ENCODE results near the gene KCNQ2. TPM values are rescaled to one million over a fixed set of nuclear protein-coding genes. Genes with fewer than 3 reads are reported as not detected.

Gene KCNQ2
- total RNA-seq, 2 donors from 2014 or later, result 0.19 to 0.27 TPM

DNA sequence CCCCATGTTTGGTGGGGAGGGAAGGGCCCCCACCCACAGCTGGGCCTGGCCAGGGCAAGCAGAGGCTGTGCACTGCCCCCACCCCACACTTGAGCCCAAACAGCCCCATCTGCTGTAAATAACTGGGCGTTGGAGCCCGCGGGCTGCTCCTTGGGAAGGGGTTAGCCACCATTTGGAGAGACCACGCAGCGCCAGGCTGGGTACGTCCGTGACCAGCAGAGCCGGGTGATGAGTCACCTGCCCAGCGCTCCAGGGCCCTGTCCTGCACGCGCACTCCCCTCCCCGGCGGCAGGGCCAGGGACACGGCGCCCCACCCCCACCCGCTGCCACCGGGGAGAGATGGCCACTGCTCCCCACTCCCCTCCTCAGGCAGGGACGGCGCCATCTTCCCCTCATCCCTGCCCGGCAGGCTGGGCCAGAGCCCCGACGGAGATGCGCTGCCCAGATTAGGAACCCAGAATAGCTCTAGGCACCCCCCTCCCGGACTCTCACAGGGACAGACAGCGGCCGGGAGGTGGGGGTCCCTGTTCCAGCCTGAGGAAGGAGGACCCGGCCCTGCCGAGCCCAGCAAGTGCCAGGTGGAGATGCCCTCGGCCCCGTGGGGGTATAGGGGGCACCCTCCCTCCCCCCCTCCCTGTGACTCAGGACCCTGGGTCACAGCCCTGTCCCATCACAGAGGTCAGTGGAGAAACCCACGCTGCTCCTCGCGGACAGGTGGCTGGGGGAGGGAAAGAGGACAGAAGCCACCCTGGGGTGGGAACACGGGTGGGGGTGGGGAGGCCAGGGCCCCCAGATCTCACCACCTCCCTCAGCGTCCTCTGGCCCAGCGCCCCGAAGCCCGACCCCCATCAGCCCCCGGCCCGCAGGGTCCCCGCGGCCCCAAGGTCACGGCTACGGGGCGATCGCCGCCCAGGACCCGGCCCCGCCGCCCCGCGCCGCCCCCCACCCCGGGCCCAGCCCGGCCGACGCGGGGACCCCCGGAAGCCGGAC, 25.8 kb upstream of the KCNQ2 start:
- DNase-seq, result no peak
- Histone ChIP-seq H3K36me3 (no peaks in the 10 kb centered on the region), H3K27me3 (peaks cover 49% of the 10 kb centered on the region), H3K9ac (ENCODE audit: low read depth in 2 of 2, low read length in 2 of 2) (no peak overlapping the region), H3K4me1 (peaks cover 3% of the 10 kb centered on the region), H3K4me3 (no peak overlapping the region), H3K9me3 (no peaks in the 10 kb centered on the region), H3K27ac (no peak overlapping the region)
- TF ChIP-seq, protein P1, sequence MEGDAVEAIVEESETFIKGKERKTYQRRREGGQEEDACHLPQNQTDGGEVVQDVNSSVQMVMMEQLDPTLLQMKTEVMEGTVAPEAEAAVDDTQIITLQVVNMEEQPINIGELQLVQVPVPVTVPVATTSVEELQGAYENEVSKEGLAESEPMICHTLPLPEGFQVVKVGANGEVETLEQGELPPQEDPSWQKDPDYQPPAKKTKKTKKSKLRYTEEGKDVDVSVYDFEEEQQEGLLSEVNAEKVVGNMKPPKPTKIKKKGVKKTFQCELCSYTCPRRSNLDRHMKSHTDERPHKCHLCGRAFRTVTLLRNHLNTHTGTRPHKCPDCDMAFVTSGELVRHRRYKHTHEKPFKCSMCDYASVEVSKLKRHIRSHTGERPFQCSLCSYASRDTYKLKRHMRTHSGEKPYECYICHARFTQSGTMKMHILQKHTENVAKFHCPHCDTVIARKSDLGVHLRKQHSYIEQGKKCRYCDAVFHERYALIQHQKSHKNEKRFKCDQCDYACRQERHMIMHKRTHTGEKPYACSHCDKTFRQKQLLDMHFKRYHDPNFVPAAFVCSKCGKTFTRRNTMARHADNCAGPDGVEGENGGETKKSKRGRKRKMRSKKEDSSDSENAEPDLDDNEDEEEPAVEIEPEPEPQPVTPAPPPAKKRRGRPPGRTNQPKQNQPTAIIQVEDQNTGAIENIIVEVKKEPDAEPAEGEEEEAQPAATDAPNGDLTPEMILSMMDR (IDR thresholded peaks at IDR 0.05), result no peak
- intact Hi-C loops (cut with DNase I), result no loop called here

GRCh38 chr20:63497138-63497945, 24.9 kb upstream of the KCNQ2 start:
- Histone ChIP-seq H3K36me3 (no peaks in the 10 kb centered on the region), H3K9me3 (no peaks in the 10 kb centered on the region), H3K4me1 (peaks cover 3% of the 10 kb centered on the region), H3K27ac (no peak overlapping the region), H3K4me3 (no peak overlapping the region), H3K9ac (ENCODE audit: low read depth in 2 of 2, low read length in 2 of 2) (no peak overlapping the region), H3K27me3 (peaks cover 43% of the 10 kb centered on the region)
- TF ChIP-seq, protein P1 (IDR thresholded peaks at IDR 0.05), result no peak
- DNase-seq, result no peak
- intact Hi-C loops (cut with DNase I), result no loop called here

DNA sequence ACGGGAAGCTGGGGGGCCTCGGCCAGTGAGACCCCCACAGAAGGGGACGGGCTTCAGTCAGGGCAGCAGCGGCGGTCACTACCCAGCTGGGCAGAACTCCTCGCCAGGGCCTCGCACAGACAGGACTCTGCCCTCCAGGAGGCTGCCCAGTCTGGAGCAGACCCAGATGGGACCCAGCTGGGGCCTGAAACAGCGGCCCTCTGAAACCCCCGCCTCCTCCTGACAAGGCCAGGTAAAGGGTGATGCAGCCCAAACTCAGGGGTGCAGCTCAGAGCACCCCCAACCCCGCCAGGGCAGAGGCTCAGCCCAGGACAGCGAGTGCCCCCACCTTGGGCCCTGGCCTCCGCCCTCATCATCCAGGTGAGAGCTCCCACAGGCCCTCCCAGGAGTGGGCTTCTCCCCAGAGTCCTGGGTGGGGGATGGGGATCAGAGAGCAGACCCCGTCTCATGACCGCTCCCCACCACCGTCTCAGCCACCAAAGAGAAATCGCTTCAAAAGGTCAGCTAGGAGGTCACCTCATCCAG, 24.2 kb upstream of the KCNQ2 start:
- TF ChIP-seq, protein P1 (IDR thresholded peaks at IDR 0.05), result no peak
- intact Hi-C loops (cut with DNase I), result no loop called here
- Histone ChIP-seq H3K9me3 (no peaks in the 10 kb centered on the region), H3K4me3 (peak overlapping the region; percentile 8), H3K4me1 (peaks cover 3% of the 10 kb centered on the region), H3K27ac (no peak overlapping the region), H3K27me3 (peaks cover 40% of the 10 kb centered on the region), H3K9ac (ENCODE audit: low read depth in 2 of 2, low read length in 2 of 2) (no peak overlapping the region), H3K36me3 (no peaks in the 10 kb centered on the region)
- no peak for DNase-seq

GRCh38 chr20:63495741-63496595, 23.5 kb upstream of the KCNQ2 start:
- Histone ChIP-seq H3K27ac (no peak overlapping the region), H3K27me3 (peaks cover 40% of the 10 kb centered on the region), H3K9me3 (no peaks in the 10 kb centered on the region), H3K9ac (ENCODE audit: low read depth in 2 of 2, low read length in 2 of 2) (no peak overlapping the region), H3K4me3 (peak overlapping the region; percentile 8), H3K4me1 (peaks cover 3% of the 10 kb centered on the region), H3K36me3 (no peaks in the 10 kb centered on the region)
- TF ChIP-seq, protein P1 (IDR thresholded peaks at IDR 0.05), result peak; percentile 92
- intact Hi-C loops (cut with DNase I), result no loop called here
- peak; percentile 68 for DNase-seq
